Left lung (tissue), 10 donors: ENCODE measurements around the gene MARK2. TPM values are rescaled to one million over a fixed set of nuclear protein-coding genes. Genes with fewer than 3 reads are reported as not detected.
A peak's percentile ranks its signal among the peaks of the same experiment; 100 is the strongest.
"Not testable (repeated sequence)": the region's sequence is repeated elsewhere in the genome, so short reads cannot be mapped to it uniquely, and the experiment has no call there.

Experiments used
- ATAC-seq: fragments of 200-7000 bp; cut with Tn5 transposase; one replicate; pipeline ENCODE4 v1.9.1; 2020; ENCODE audit warnings: moderate library complexity
- DNase-seq, 4 donors: peaks; one replicate each; pipeline ENCODE4 v3.0.0-alpha.2; 2013 to 2020
- H3K27ac ChIP-seq, 2 donors: fragments of 200-600 bp; sonication (generic) in 1 of 2; one replicate each; pipeline versions ENCODE4 v1.5.0 to v1.8.0; 2020 to 2021
- H3K27me3 ChIP-seq, 2 donors: fragments of 200-600 bp; sonication (generic) in 1 of 2; one replicate each; pipeline versions ENCODE4 v1.5.0 to v1.8.0; 2020 to 2021
- H3K36me3 ChIP-seq, 2 donors: fragments of 200-600 bp; sonication (generic) in 1 of 2; one replicate each; pipeline versions ENCODE4 v1.5.0 to v1.8.0; 2020 to 2021
- H3K4me1 ChIP-seq, 2 donors: fragments of 200-600 bp; one replicate each; pipeline ENCODE4 v1.8.0; 2021
- H3K4me3 ChIP-seq, 2 donors: fragments of 200-600 bp; sonication (generic) in 1 of 2; one replicate each; pipeline versions ENCODE4 v1.5.0 to v1.8.0; 2020 to 2021; ENCODE audit warnings: mild to moderate bottlenecking in 1 of 2
- H3K9me3 ChIP-seq, 2 donors: fragments of 200-600 bp; sonication (generic) in 1 of 2; one replicate each; pipeline versions ENCODE4 v1.5.0 to v1.8.0; 2020 to 2021
- intact Hi-C, 2 donors: fragments of 100-400 bp; cut with DNase I; formaldehyde crosslinking; loops; one replicate each; pipeline versions ENCODE4 v1.11.2 to v1.14.2; 2022
- polyA plus RNA-seq, 6 donors: library from polyadenylated mRNA; unstranded; fragments of 120-200 nt; gene quantifications; one replicate each; pipeline ENCODE4 v1.2.1, GENCODE V29; 2013; ENCODE audit not compliant: insufficient read length in 6 of 6
- total RNA-seq, 2 donors: library from RNA; stranded (reverse); fragmentation: NEBNext Ultra II Directional; extraction: Animal tissue kit (Norgen Biotek cat#: 25700); gene quantifications; one replicate each; pipeline ENCODE4 v1.2.1, GENCODE V29; 2021
- TF ChIP-seq, protein P1 (sequence below), 2 donors: fragments of 200-600 bp; sonication (generic) in 1 of 2; IDR thresholded peaks; one replicate each; pipeline versions ENCODE4 v1.5.0 to v1.8.0; 2021; ENCODE audit warnings: antibody characterized with exemption in 2 of 2
- donor health status: DM: no; HTN: yes; CAD: no.
- donor health status: DM: no; HTN: no; CAD: no.

The MARK2 gene
- total and polyA plus RNA-seq, 8 donors, result 29.0 to 45.5 (median 33.6) TPM

DNA sequence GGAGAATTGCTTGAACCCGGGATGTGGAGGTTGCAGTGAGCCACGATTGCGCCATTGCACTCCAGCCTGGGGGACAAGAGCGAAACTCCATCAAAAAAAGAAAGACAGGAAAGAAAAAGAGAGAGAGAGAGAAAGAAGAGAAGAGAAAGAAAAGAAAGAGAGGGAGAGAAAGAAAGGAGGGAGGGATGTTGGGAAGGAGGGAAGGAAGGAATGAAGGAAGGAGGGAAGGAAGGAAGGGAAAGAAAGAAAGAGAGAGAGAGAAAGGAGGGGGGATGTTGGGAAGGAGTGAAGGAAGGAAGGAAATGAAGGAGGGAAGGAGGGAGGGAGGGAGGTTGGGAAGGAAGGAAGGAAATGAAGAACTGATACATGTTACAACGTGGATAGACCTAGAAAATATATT lies 38.0 kb upstream of the MARK2 start:
- H3K4me3 ChIP-seq, result no peak overlapping the region
- H3K4me1 ChIP-seq, result no peaks in the 10 kb centered on the region
- intact Hi-C loops, result no loop called here
- DNase-seq (no peak), ATAC-seq (no peak)
- H3K27ac ChIP-seq, result no peak overlapping the region
- H3K27me3 ChIP-seq, result no peaks in the 10 kb centered on the region
- no peaks in the 10 kb centered on the region for H3K9me3 ChIP-seq
- no peaks in the 10 kb centered on the region for H3K36me3 ChIP-seq
- TF ChIP-seq, protein P1, sequence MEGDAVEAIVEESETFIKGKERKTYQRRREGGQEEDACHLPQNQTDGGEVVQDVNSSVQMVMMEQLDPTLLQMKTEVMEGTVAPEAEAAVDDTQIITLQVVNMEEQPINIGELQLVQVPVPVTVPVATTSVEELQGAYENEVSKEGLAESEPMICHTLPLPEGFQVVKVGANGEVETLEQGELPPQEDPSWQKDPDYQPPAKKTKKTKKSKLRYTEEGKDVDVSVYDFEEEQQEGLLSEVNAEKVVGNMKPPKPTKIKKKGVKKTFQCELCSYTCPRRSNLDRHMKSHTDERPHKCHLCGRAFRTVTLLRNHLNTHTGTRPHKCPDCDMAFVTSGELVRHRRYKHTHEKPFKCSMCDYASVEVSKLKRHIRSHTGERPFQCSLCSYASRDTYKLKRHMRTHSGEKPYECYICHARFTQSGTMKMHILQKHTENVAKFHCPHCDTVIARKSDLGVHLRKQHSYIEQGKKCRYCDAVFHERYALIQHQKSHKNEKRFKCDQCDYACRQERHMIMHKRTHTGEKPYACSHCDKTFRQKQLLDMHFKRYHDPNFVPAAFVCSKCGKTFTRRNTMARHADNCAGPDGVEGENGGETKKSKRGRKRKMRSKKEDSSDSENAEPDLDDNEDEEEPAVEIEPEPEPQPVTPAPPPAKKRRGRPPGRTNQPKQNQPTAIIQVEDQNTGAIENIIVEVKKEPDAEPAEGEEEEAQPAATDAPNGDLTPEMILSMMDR (IDR thresholded peaks at IDR 0.05), result no peak

DNA sequence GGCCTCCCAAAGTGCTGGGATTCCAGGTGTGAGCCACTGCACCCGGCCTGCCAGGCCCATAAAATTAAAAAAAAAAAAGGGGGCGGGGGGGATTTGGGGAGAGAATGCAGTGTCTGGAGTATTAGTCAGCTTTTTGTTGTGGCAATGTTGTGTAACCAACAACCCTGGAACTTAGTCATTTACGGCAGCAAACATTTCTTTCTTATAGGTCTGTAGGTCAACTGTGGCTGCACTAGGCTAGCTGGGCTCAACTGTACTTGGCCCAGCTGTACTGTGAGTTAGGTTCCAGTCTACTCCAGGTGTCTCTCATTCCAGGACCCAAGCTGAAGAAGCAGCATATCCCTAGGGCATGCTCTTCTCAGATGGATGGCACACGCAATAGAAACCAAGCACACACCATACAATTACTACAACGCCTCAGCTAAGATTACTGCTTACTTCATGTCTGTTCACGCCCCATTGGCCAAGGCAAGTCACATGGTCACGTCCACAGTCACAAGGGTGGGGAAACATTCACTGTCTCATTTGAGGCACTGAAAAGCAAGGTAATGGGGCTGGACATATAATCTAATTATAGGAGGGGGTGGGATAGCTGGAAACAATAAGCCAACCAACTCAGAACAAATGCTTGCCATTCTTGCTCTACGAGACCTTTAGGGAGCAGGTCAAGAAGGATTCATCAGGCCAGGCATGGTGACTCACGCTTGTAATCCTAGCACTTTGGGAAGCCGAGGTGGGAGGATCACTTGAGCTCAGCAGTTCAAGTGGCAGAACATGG lies 36.1 kb upstream of the MARK2 start:
- H3K27ac ChIP-seq, result no peak overlapping the region
- no peak overlapping the region for H3K4me3 ChIP-seq
- ATAC-seq, result no peak
- TF ChIP-seq, protein P1 (IDR thresholded peaks at IDR 0.05), result no peak
- no peaks in the 10 kb centered on the region for H3K27me3 ChIP-seq
- no peak for DNase-seq
- H3K9me3 ChIP-seq, result no peaks in the 10 kb centered on the region
- H3K36me3 ChIP-seq, result no peaks in the 10 kb centered on the region
- intact Hi-C loops, result no loop called here
- no peaks in the 10 kb centered on the region for H3K4me1 ChIP-seq

GRCh38 chr11:63804259-63804658 lies 34.7 kb upstream of the MARK2 start:
- no peaks in the 10 kb centered on the region for H3K9me3 ChIP-seq
- TF ChIP-seq, protein P1 (IDR thresholded peaks at IDR 0.05), result no peak
- intact Hi-C loops, result no loop called here
- DNase-seq, result no peak
- no peaks in the 10 kb centered on the region for H3K27me3 ChIP-seq
- H3K4me3 ChIP-seq, result no peak overlapping the region
- no peak overlapping the region for H3K27ac ChIP-seq
- no peaks in the 10 kb centered on the region for H3K36me3 ChIP-seq
- H3K4me1 ChIP-seq, result no peaks in the 10 kb centered on the region
- no peak for ATAC-seq

DNA sequence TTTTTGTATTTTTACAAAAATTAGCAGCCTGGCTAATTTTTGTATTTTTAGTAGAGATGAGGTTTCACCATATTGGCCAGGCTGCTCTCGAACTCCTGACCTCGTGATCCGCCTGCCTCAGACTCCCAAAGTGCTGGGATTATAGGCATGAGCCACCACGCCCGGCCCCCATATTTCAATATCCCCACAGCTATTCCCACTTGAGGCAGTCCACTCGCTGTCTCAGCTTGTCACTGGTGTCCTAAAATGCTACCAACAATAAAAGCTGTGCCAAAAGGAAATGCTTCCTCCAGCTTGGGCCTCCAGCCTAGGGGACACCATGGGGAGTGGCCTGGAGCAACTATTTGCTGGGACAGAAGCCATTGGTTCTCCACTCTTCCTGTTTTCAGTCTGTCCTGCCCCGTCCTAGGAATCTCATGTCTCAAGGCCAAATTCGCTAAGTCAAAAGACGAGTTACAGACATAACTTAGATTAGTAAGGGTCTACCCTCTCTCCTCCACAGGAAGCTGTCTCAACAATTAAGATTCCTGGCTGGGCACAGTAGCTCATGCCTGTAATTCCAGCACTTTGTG lies 33.0 kb upstream of the MARK2 start:
- no peak for DNase-seq

GRCh38 chr11:63810383-63810782 lies 28.5 kb upstream of the MARK2 start:
- H3K36me3 ChIP-seq, intact Hi-C loops, H3K27ac ChIP-seq, H3K27me3 ChIP-seq, DNase-seq, H3K9me3 ChIP-seq, H3K4me3 ChIP-seq, ATAC-seq: not testable (repeated sequence)
- peaks cover 16 to 24% of the 10 kb centered on the region in 2 donors for H3K4me1 ChIP-seq

More for the DNA sequence above, 33.0 kb upstream of the MARK2 start:
- TF ChIP-seq, protein P1 (IDR thresholded peaks at IDR 0.05), result no peak
- H3K9me3 ChIP-seq, result no peaks in the 10 kb centered on the region
- H3K4me3 ChIP-seq, result no peak overlapping the region
- no peak for ATAC-seq
- H3K27ac ChIP-seq, result peak overlapping the region in 1 of 2 donors; percentile 4
- no peaks in the 10 kb centered on the region for H3K36me3 ChIP-seq
- no peaks in the 10 kb centered on the region for H3K27me3 ChIP-seq
- intact Hi-C loops, result no loop called here
- H3K4me1 ChIP-seq, result no peaks in the 10 kb centered on the region
